ENCODE results near the gene CAMK2B. TPM values are rescaled to one million over a fixed set of nuclear protein-coding genes. Genes with fewer than 3 reads are reported as not detected.

Gene CAMK2B
- total RNA-seq = 39.1 TPM

GRCh38 chr7:44325201-44325671 is at the start of gene CAMK2B:
Gene CAMK2B, minus strand, starts transcription at chr7:44325594. Its CDS starts 173 bp downstream, at chr7:44325421.

GRCh38 chr7:44200699-44201461 is 124.5 kb downstream of the CAMK2B start, which contains the start of gene YKT6:
Gene YKT6, plus strand, starts transcription at chr7:44200978. Its CDS starts 158 bp downstream, at chr7:44201136.

GRCh38 chr7:44189286-44189992 is 136.0 kb downstream of the CAMK2B start, which contains the start of gene GCK:
Gene GCK, minus strand, starts transcription at chr7:44189439. Its CDS starts 486 bp downstream, at chr7:44188953.

Other genes with a start within 250 kb of the CAMK2B start
- 32.7 TPM for gene POLM, start 243.1 kb downstream of the CAMK2B start, total RNA-seq
- gene AEBP1, start 221.2 kb downstream of the CAMK2B start, total RNA-seq = 143 TPM
- gene POLD2, start 202.0 kb downstream of the CAMK2B start, total RNA-seq = 55.3 TPM
- gene MYL7, start 184.3 kb downstream of the CAMK2B start, total RNA-seq = not detected
- 5.9 TPM for gene GCK, start 136.2 kb downstream of the CAMK2B start, total RNA-seq
- 53.3 TPM for gene YKT6, start 124.6 kb downstream of the CAMK2B start, total RNA-seq
- 61.6 TPM for gene NUDCD3, start 165.1 kb upstream of the CAMK2B start, total RNA-seq
- gene NPC1L1, start 215.7 kb upstream of the CAMK2B start, total RNA-seq = not detected
- 59.4 TPM for gene DDX56, start 248.3 kb upstream of the CAMK2B start, total RNA-seq